HepG2 (cell line): ENCODE data around the gene IRS1. TPM values are rescaled to one million over a fixed set of nuclear protein-coding genes. Genes with fewer than 3 reads are reported as not detected.
A peak's percentile ranks its signal among the peaks of the same experiment; 100 is the strongest.

Source experiments
- CBFB ChIP-seq: sonication (generic); formaldehyde crosslinking; IDR thresholded peaks from 2 replicates; pipeline ENCODE4 v1.4.0; 2020; ENCODE audit warnings: missing genetic modification reagents
- HDAC1 ChIP-seq: sonication (generic); formaldehyde crosslinking; IDR thresholded peaks from 2 replicates; pipeline ENCODE4 v1.5.1; 2020; ENCODE audit warnings: mild to moderate bottlenecking, missing genetic modification reagents
- KLF9 ChIP-seq: IDR thresholded peaks from 2 replicates; pipeline ENCODE4 v1.6.1; 2016; ENCODE audit warnings: low read depth
- MYC ChIP-seq: sonication (generic); formaldehyde crosslinking; IDR thresholded peaks from 2 replicates; pipeline ENCODE4 v1.9.0; 2021; ENCODE audit warnings: missing genetic modification reagents, borderline replicate concordance
- SRSF4 ChIP-seq: fragments of 200-400 bp; formaldehyde crosslinking; IDR thresholded peaks from one replicate; pipeline ENCODE4 v1.6.1; 2018; ENCODE audit warnings: mild to moderate bottlenecking, low read depth, low read length, moderate library complexity; ENCODE audit not compliant: poor library complexity, severe bottlenecking
- ZNF562 ChIP-seq: sonication (generic); formaldehyde crosslinking; IDR thresholded peaks from 2 replicates; pipeline ENCODE4 v1.8.0; 2022; ENCODE audit warnings: missing genetic modification reagents, borderline replicate concordance
- ZNF563 ChIP-seq: sonication (generic); formaldehyde crosslinking; IDR thresholded peaks from 2 replicates; pipeline ENCODE4 v1.8.0; 2022; ENCODE audit warnings: mild to moderate bottlenecking, moderate library complexity, missing genetic modification reagents
- ZNF839 ChIP-seq: sonication (generic); formaldehyde crosslinking; IDR thresholded peaks from 2 replicates; pipeline ENCODE4 v1.4.0; 2020; ENCODE audit warnings: missing genetic modification reagents, mild to moderate bottlenecking, borderline replicate concordance
- polyA plus RNA-seq, 8 experiments: library from polyadenylated mRNA; depleted of rRNA in 3 of 8; stranded (reverse) in 7 of 8; unstranded in 1 of 8; fragments of >200 nt; fragmentation: Illumina TruSeq in 4 of 8; extraction: Trizol in 4 of 8; gene quantifications; 2 replicates each; pipeline versions ENCODE4 v1.2.1 to v1.2.3, GENCODE V29; 2011 to 2016; ENCODE audit warnings: low read depth in 4 of 8, missing spikeins in 1 of 8, mixed read lengths in 1 of 8; ENCODE audit not compliant: insufficient read depth in 1 of 8
- total RNA-seq, 5 experiments: library from RNA; depleted of rRNA; stranded (reverse); fragments of >200 nt; fragmentation: Illumina TruSeq; extraction: Trizol; gene quantifications; 2 replicates each; pipeline ENCODE4 v1.2.3, GENCODE V29; 2016; ENCODE audit warnings: low read depth in 1 of 5
- TF ChIP-seq, protein P1 (sequence below): sonication (generic); formaldehyde crosslinking; IDR thresholded peaks from 2 replicates; pipeline ENCODE4 v1.5.1; 2020; ENCODE audit warnings: mild to moderate bottlenecking, missing genetic modification reagents, borderline replicate concordance
- TF ChIP-seq, protein P2 (sequence below): sonication (generic); formaldehyde crosslinking; IDR thresholded peaks from 2 replicates; pipeline ENCODE4 v1.8.0; 2022; ENCODE audit warnings: mild to moderate bottlenecking, missing genetic modification reagents, borderline replicate concordance
- TF ChIP-seq, protein P3 (sequence below): sonication (generic); formaldehyde crosslinking; IDR thresholded peaks from 2 replicates; pipeline ENCODE4 v1.8.1; 2022; ENCODE audit warnings: low read depth, mild to moderate bottlenecking, missing genetic modification reagents
- TF ChIP-seq, protein P4 (sequence below): sonication (generic); formaldehyde crosslinking; IDR thresholded peaks from 2 replicates; pipeline ENCODE4 v1.8.0; 2022; ENCODE audit warnings: missing genetic modification reagents, mild to moderate bottlenecking, moderate library complexity, borderline replicate concordance
- TF ChIP-seq, protein P5 (sequence below): sonication (generic); formaldehyde crosslinking; IDR thresholded peaks from 2 replicates; pipeline ENCODE4 v1.5.0; 2020; ENCODE audit warnings: missing genetic modification reagents, mild to moderate bottlenecking, borderline replicate concordance

Gene IRS1
- total and polyA plus RNA-seq, 2 of the 13 experiments (the other 11 are each of a cell fraction or from before 2014, with no cell fraction given): 8.7 to 9.0 TPM

DNA sequence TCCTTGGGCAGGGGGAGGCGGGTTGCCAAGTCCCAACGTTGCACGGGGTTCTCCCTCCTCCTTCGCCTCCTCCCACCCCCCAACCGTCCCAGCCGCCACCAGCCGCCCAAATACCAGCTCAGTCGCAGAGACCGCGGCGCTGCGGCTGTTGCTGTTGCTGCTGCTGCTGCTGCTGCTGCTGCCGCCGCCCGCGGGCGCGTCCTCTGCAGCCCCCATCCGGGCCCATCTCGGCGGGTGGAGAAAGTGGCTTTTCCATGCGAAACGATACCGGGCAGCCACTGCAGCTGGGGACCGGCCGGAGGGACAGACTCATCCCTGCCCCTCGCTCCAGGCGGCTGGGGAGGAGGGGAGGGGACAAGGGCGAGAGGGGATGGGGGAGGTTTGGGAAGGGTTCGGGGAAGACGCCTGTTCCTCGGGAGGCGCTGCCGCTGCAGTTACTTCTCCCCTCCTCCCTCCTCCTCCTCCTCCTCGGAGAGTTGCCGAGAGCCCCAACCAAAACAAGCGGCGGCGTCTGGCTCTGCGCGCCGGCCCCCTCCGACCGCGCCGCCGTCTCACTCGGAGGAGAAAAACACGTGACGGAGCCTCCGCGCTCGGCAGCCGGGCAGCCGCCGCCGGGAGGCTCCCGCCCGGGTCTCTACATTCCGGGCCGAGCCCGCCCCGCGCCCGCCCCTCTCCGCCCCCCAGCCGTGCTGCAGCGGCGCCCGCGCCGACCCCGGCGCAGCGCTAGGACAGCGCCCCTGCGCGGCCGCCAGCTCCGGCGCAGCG, at the start of gene IRS1 (continued):
- TF ChIP-seq, protein P1, sequence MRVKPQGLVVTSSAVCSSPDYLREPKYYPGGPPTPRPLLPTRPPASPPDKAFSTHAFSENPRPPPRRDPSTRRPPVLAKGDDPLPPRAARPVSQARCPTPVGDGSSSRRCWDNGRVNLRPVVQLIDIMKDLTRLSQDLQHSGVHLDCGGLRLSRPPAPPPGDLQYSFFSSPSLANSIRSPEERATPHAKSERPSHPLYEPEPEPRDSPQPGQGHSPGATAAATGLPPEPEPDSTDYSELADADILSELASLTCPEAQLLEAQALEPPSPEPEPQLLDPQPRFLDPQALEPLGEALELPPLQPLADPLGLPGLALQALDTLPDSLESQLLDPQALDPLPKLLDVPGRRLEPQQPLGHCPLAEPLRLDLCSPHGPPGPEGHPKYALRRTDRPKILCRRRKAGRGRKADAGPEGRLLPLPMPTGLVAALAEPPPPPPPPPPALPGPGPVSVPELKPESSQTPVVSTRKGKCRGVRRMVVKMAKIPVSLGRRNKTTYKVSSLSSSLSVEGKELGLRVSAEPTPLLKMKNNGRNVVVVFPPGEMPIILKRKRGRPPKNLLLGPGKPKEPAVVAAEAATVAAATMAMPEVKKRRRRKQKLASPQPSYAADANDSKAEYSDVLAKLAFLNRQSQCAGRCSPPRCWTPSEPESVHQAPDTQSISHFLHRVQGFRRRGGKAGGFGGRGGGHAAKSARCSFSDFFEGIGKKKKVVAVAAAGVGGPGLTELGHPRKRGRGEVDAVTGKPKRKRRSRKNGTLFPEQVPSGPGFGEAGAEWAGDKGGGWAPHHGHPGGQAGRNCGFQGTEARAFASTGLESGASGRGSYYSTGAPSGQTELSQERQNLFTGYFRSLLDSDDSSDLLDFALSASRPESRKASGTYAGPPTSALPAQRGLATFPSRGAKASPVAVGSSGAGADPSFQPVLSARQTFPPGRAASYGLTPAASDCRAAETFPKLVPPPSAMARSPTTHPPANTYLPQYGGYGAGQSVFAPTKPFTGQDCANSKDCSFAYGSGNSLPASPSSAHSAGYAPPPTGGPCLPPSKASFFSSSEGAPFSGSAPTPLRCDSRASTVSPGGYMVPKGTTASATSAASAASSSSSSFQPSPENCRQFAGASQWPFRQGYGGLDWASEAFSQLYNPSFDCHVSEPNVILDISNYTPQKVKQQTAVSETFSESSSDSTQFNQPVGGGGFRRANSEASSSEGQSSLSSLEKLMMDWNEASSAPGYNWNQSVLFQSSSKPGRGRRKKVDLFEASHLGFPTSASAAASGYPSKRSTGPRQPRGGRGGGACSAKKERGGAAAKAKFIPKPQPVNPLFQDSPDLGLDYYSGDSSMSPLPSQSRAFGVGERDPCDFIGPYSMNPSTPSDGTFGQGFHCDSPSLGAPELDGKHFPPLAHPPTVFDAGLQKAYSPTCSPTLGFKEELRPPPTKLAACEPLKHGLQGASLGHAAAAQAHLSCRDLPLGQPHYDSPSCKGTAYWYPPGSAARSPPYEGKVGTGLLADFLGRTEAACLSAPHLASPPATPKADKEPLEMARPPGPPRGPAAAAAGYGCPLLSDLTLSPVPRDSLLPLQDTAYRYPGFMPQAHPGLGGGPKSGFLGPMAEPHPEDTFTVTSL: no peak
- TF ChIP-seq MYC (CRISPR knock-in tag) (peak; percentile 63; the same call in 1 of the 2 replicates), SRSF4 (no peak), ZNF839 (CRISPR knock-in tag) (no peak), HDAC1 (CRISPR knock-in tag) (peak; percentile 41; the same call in 1 of the 2 replicates), CBFB (CRISPR knock-in tag) (0 out of 2 replicates have a peak, but pooled peaks have one; percentile 52), KLF9 (CRISPR knock-in tag) (no peak), ZNF563 (CRISPR knock-in tag) (peak; percentile 66; the same call in 1 of the 2 replicates), ZNF562 (CRISPR knock-in tag) (no peak)
- TF ChIP-seq, protein P2, sequence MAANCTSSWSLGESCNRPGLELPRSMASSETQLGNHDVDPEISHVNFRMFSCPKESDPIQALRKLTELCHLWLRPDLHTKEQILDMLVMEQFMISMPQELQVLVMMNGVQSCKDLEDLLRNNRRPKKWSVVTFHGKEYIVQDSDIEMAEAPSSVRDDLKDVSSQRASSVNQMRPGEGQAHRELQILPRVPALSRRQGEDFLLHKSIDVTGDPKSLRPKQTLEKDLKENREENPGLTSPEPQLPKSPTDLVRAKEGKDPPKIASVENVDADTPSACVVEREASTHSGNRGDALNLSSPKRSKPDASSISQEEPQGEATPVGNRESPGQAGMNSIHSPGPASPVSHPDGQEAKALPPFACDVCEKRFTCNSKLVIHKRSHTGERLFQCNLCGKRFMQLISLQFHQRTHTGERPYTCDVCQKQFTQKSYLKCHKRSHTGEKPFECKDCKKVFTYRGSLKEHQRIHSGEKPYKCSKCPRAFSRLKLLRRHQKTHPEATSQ: 0 out of 2 replicates have a peak, but pooled peaks have one; percentile 35
- TF ChIP-seq, protein P3, sequence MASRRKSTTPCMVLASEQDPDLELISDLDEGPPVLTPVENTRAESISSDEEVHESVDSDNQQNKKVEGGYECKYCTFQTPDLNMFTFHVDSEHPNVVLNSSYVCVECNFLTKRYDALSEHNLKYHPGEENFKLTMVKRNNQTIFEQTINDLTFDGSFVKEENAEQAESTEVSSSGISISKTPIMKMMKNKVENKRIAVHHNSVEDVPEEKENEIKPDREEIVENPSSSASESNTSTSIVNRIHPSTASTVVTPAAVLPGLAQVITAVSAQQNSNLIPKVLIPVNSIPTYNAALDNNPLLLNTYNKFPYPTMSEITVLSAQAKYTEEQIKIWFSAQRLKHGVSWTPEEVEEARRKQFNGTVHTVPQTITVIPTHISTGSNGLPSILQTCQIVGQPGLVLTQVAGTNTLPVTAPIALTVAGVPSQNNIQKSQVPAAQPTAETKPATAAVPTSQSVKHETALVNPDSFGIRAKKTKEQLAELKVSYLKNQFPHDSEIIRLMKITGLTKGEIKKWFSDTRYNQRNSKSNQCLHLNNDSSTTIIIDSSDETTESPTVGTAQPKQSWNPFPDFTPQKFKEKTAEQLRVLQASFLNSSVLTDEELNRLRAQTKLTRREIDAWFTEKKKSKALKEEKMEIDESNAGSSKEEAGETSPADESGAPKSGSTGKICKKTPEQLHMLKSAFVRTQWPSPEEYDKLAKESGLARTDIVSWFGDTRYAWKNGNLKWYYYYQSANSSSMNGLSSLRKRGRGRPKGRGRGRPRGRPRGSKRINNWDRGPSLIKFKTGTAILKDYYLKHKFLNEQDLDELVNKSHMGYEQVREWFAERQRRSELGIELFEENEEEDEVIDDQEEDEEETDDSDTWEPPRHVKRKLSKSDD: no peak
- TF ChIP-seq, protein P4, sequence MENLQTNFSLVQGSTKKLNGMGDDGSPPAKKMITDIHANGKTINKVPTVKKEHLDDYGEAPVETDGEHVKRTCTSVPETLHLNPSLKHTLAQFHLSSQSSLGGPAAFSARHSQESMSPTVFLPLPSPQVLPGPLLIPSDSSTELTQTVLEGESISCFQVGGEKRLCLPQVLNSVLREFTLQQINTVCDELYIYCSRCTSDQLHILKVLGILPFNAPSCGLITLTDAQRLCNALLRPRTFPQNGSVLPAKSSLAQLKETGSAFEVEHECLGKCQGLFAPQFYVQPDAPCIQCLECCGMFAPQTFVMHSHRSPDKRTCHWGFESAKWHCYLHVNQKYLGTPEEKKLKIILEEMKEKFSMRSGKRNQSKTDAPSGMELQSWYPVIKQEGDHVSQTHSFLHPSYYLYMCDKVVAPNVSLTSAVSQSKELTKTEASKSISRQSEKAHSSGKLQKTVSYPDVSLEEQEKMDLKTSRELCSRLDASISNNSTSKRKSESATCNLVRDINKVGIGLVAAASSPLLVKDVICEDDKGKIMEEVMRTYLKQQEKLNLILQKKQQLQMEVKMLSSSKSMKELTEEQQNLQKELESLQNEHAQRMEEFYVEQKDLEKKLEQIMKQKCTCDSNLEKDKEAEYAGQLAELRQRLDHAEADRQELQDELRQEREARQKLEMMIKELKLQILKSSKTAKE: 0 out of 2 replicates have a peak, but pooled peaks have one; percentile 4
- TF ChIP-seq, protein P5, sequence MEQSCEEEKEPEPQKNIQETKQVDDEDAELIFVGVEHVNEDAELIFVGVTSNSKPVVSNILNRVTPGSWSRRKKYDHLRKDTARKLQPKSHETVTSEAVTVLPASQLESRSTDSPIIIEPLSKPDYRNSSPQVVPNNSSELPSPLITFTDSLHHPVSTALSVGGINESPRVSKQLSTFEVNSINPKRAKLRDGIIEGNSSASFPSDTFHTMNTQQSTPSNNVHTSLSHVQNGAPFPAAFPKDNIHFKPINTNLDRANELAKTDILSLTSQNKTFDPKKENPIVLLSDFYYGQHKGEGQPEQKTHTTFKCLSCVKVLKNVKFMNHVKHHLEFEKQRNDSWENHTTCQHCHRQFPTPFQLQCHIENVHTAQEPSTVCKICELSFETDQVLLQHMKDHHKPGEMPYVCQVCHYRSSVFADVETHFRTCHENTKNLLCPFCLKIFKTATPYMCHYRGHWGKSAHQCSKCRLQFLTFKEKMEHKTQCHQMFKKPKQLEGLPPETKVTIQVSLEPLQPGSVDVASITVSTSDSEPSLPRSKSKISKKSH (CRISPR knock-in tag): no peak
